SK-N-SH treated with all-trans-retinoic acid at 6 μM for 48 hours (cell line): ENCODE measurements around the gene DHTKD1.
"Not testable (repeated sequence)": the region's sequence is repeated elsewhere in the genome, so short reads cannot be mapped to it uniquely, and the experiment has no call there.

Experiments used
- ATAC-seq: fragments of 200-7000 bp; cut with Tn5 transposase; 3 replicates; pipeline ENCODE4 v1.9.1; 2020; ENCODE audit warnings: mild to moderate bottlenecking, moderate library complexity
- BACH2 ChIP-seq: fragments of 250-450 bp; sonication (Bioruptor Pico); IDR thresholded peaks from 2 replicates; pipeline ENCODE4 v1.9.0; 2021; ENCODE audit warnings: mild to moderate bottlenecking, borderline replicate concordance
- CSDC2 ChIP-seq: fragments of 250-450 bp; sonication (Bioruptor Pico); IDR thresholded peaks from 2 replicates; pipeline ENCODE4 v1.5.0; 2020; ENCODE audit warnings: mild to moderate bottlenecking, moderate library complexity
- CSRNP3 ChIP-seq: fragments of 250-450 bp; sonication (Bioruptor Pico); IDR thresholded peaks from 2 replicates; pipeline ENCODE4 v1.5.1; 2021; ENCODE audit warnings: mild to moderate bottlenecking, moderate library complexity
- ESRRG ChIP-seq: fragments of 250-450 bp; sonication (Bioruptor Pico); IDR thresholded peaks from 2 replicates; pipeline ENCODE4 v1.6.1; 2021; ENCODE audit warnings: mild to moderate bottlenecking
- GLIS3 ChIP-seq: fragments of 250-450 bp; sonication (Bioruptor Pico); IDR thresholded peaks from 2 replicates; pipeline ENCODE4 v1.5.0; 2020; ENCODE audit warnings: mild to moderate bottlenecking, moderate library complexity
- ISL1 ChIP-seq: fragments of 250-450 bp; sonication (Bioruptor Pico); IDR thresholded peaks from 2 replicates; pipeline ENCODE4 v2.1.2; 2022; ENCODE audit warnings: mild to moderate bottlenecking, moderate library complexity
- OSR1 ChIP-seq: fragments of 250-450 bp; sonication (Bioruptor Pico); IDR thresholded peaks from 2 replicates; pipeline ENCODE4 v1.8.0; 2022; ENCODE audit warnings: moderate library complexity, mild to moderate bottlenecking, inconsistent platforms
- PPARA ChIP-seq: fragments of 250-450 bp; sonication (Bioruptor Pico); IDR thresholded peaks from 2 replicates; pipeline ENCODE4 v1.5.0; 2020; ENCODE audit warnings: mild to moderate bottlenecking, borderline replicate concordance
- RARB ChIP-seq: fragments of 250-450 bp; sonication (Bioruptor Pico); IDR thresholded peaks from 2 replicates; pipeline ENCODE4 v1.8.0; 2021; ENCODE audit warnings: mild to moderate bottlenecking, moderate library complexity
- SNAI2 ChIP-seq: fragments of 250-450 bp; sonication (Bioruptor Pico); IDR thresholded peaks from 2 replicates; pipeline ENCODE4 v1.5.0; 2020; ENCODE audit warnings: mild to moderate bottlenecking, moderate library complexity
- TCF4 ChIP-seq: fragments of 250-450 bp; sonication (Bioruptor Pico); IDR thresholded peaks from 2 replicates; pipeline ENCODE4 v1.8.0; 2021; ENCODE audit warnings: mild to moderate bottlenecking, moderate library complexity, borderline replicate concordance
- TOX ChIP-seq: fragments of 250-450 bp; sonication (Bioruptor Pico); IDR thresholded peaks from 2 replicates; pipeline ENCODE4 v1.8.0; 2021; ENCODE audit warnings: mild to moderate bottlenecking, moderate library complexity, borderline replicate concordance
- ZC3H10 ChIP-seq: fragments of 250-450 bp; sonication (Bioruptor Pico); IDR thresholded peaks from 2 replicates; pipeline ENCODE4 v1.5.1; 2021; ENCODE audit warnings: mild to moderate bottlenecking, moderate library complexity
- ZFP3 ChIP-seq: fragments of 250-450 bp; sonication (Bioruptor Pico); IDR thresholded peaks from 2 replicates; pipeline ENCODE4 v1.5.0; 2020; ENCODE audit warnings: mild to moderate bottlenecking, moderate library complexity
- ZFP30 ChIP-seq: fragments of 450-650 bp; formaldehyde crosslinking; IDR thresholded peaks from 2 replicates; pipeline ENCODE4 v1.5.0; 2022; ENCODE audit warnings: mild to moderate bottlenecking, moderate library complexity
- ZNF565 ChIP-seq: fragments of 450-650 bp; formaldehyde crosslinking; conservative IDR thresholded peaks from 2 replicates; pipeline ENCODE4 v1.5.0; 2020; ENCODE audit warnings: low read depth, mild to moderate bottlenecking, moderate library complexity
- ZNF70 ChIP-seq: fragments of 450-650 bp; formaldehyde crosslinking; IDR thresholded peaks from 2 replicates; pipeline ENCODE4 v1.5.0; 2020; ENCODE audit warnings: mild to moderate bottlenecking, moderate library complexity
- TF ChIP-seq, protein P1 (sequence below): fragments of 250-450 bp; sonication (Bioruptor Pico); IDR thresholded peaks from 2 replicates; pipeline ENCODE4 v1.8.0; 2021; ENCODE audit warnings: low read depth, mild to moderate bottlenecking, moderate library complexity, borderline replicate concordance
- TF ChIP-seq, protein P2 (sequence below): fragments of 250-450 bp; sonication (Bioruptor Pico); IDR thresholded peaks from 2 replicates; pipeline ENCODE4 v1.5.0; 2020; ENCODE audit warnings: mild to moderate bottlenecking, moderate library complexity
- TF ChIP-seq, protein P3 (sequence below): fragments of 250-450 bp; sonication (Bioruptor Pico); IDR thresholded peaks from 2 replicates; pipeline ENCODE4 v1.8.0; 2020; ENCODE audit warnings: mild to moderate bottlenecking, moderate library complexity, borderline replicate concordance
- TF ChIP-seq, protein P4 (sequence below): fragments of 250-450 bp; sonication (Bioruptor Pico); IDR thresholded peaks from 2 replicates; pipeline ENCODE4 v1.5.1; 2020; ENCODE audit warnings: low read depth, mild to moderate bottlenecking, moderate library complexity

Gene DHTKD1

GRCh38 chr10:12088919-12089318, 20.2 kb downstream of the DHTKD1 start:
- no peak for TF ChIP-seq RARB (CRISPR knock-in tag)
- TF ChIP-seq, all 23 proteins: peak for 0
- no peak for ATAC-seq

DNA sequence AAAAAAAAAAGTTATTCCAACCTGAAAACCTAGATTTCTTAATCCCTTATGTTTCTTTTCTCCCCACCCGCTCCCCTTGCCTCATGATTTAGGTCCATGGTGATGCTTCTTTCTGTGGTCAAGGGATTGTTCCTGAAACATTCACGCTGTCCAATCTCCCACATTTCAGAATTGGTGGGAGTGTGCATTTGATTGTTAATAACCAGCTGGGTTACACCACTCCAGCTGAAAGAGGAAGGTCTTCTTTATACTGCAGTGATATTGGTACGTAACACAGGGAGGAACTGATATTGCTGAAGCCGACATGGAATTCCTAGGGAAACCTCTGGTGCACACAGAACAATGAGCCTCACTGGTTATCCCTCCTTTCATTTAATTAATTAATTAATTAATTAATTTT, 22.7 kb downstream of the DHTKD1 start:
- no peak for ATAC-seq
- TF ChIP-seq TOX (CRISPR knock-in tag): no peak
- TF ChIP-seq ZNF565 (CRISPR knock-in tag): no peak
- TF ChIP-seq BACH2 (CRISPR knock-in tag): no peak
- no peak for TF ChIP-seq ISL1
- TF ChIP-seq CSDC2 (CRISPR knock-in tag): no peak
- TF ChIP-seq ZFP30 (CRISPR knock-in tag): no peak
- no peak for TF ChIP-seq OSR1 (CRISPR knock-in tag)
- TF ChIP-seq PPARA (CRISPR knock-in tag): no peak

DNA sequence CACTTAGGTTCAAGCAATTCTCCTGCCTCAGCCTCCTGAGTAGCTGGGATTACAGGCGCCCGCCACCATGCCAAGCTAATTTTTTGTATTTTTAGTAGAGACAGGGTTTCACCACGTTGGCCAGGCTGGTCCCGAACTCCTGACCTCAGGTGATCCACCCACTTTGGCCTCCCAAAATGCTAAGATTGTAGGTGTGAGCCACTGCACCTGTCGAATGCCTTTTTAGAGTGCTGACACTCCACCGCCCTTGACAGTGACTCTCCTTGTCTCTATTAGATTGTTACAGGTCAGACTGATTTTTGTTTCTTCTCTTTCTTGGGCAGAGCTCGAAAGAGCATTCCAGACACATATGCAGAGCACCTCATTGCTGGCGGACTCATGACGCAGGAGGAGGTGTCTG, 28.6 kb downstream of the DHTKD1 start:
- ATAC-seq: not testable (repeated sequence)

GRCh38 chr10:12097791-12098190, 29.0 kb downstream of the DHTKD1 start:
- ATAC-seq: no peak
- TF ChIP-seq CSRNP3 (no peak), RARB (CRISPR knock-in tag) (no peak), ZFP30 (CRISPR knock-in tag) (no peak), TCF4 (CRISPR knock-in tag) (no peak), CSDC2 (CRISPR knock-in tag) (no peak), ZFP3 (CRISPR knock-in tag) (no peak), ZNF70 (no peak), TOX (CRISPR knock-in tag) (no peak), ZC3H10 (CRISPR knock-in tag) (no peak), ISL1 (no peak), GLIS3 (CRISPR knock-in tag) (no peak), BACH2 (CRISPR knock-in tag) (no peak), ESRRG (CRISPR knock-in tag) (no peak), SNAI2 (CRISPR knock-in tag) (no peak)
- TF ChIP-seq, protein P1, sequence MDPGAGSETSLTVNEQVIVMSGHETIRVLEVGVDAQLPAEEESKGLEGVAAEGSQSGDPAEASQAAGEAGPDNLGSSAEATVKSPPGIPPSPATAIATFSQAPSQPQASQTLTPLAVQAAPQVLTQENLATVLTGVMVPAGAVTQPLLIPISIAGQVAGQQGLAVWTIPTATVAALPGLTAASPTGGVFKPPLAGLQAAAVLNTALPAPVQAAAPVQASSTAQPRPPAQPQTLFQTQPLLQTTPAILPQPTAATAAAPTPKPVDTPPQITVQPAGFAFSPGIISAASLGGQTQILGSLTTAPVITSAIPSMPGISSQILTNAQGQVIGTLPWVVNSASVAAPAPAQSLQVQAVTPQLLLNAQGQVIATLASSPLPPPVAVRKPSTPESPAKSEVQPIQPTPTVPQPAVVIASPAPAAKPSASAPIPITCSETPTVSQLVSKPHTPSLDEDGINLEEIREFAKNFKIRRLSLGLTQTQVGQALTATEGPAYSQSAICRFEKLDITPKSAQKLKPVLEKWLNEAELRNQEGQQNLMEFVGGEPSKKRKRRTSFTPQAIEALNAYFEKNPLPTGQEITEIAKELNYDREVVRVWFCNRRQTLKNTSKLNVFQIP (CRISPR knock-in tag): no peak
- TF ChIP-seq, protein P2, sequence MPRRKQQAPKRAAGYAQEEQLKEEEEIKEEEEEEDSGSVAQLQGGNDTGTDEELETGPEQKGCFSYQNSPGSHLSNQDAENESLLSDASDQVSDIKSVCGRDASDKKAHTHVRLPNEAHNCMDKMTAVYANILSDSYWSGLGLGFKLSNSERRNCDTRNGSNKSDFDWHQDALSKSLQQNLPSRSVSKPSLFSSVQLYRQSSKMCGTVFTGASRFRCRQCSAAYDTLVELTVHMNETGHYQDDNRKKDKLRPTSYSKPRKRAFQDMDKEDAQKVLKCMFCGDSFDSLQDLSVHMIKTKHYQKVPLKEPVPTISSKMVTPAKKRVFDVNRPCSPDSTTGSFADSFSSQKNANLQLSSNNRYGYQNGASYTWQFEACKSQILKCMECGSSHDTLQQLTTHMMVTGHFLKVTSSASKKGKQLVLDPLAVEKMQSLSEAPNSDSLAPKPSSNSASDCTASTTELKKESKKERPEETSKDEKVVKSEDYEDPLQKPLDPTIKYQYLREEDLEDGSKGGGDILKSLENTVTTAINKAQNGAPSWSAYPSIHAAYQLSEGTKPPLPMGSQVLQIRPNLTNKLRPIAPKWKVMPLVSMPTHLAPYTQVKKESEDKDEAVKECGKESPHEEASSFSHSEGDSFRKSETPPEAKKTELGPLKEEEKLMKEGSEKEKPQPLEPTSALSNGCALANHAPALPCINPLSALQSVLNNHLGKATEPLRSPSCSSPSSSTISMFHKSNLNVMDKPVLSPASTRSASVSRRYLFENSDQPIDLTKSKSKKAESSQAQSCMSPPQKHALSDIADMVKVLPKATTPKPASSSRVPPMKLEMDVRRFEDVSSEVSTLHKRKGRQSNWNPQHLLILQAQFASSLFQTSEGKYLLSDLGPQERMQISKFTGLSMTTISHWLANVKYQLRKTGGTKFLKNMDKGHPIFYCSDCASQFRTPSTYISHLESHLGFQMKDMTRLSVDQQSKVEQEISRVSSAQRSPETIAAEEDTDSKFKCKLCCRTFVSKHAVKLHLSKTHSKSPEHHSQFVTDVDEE (CRISPR knock-in tag): no peak
- TF ChIP-seq, protein P3, sequence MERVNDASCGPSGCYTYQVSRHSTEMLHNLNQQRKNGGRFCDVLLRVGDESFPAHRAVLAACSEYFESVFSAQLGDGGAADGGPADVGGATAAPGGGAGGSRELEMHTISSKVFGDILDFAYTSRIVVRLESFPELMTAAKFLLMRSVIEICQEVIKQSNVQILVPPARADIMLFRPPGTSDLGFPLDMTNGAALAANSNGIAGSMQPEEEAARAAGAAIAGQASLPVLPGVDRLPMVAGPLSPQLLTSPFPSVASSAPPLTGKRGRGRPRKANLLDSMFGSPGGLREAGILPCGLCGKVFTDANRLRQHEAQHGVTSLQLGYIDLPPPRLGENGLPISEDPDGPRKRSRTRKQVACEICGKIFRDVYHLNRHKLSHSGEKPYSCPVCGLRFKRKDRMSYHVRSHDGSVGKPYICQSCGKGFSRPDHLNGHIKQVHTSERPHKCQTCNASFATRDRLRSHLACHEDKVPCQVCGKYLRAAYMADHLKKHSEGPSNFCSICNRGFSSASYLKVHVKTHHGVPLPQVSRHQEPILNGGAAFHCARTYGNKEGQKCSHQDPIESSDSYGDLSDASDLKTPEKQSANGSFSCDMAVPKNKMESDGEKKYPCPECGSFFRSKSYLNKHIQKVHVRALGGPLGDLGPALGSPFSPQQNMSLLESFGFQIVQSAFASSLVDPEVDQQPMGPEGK (CRISPR knock-in tag): no peak

DNA sequence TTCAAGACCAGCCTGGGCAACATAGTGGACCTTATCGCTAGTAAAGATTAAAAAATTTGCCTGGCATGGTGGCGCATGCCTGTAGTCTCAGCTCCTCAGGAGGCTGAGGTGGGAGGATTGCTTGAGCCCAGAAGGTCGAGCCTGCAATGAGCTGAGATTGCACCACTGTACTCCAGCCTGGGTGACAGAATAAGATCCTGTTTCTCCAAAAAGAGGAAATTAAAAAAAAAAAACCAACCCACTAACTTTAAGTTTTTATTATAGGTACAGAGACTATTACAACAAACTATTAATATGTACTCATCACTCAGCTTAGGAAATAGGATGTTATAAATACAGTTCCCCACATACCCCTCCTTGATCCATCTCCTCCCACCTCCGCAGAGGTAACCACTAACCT, 30.2 kb downstream of the DHTKD1 start:
- no peak for ATAC-seq
- TF ChIP-seq, protein P4, sequence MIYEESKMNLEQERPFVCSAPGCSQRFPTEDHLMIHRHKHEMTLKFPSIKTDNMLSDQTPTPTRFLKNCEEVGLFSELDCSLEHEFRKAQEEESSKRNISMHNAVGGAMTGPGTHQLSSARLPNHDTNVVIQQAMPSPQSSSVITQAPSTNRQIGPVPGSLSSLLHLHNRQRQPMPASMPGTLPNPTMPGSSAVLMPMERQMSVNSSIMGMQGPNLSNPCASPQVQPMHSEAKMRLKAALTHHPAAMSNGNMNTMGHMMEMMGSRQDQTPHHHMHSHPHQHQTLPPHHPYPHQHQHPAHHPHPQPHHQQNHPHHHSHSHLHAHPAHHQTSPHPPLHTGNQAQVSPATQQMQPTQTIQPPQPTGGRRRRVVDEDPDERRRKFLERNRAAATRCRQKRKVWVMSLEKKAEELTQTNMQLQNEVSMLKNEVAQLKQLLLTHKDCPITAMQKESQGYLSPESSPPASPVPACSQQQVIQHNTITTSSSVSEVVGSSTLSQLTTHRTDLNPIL (CRISPR knock-in tag): no peak
- TF ChIP-seq PPARA (CRISPR knock-in tag) (no peak), CSDC2 (CRISPR knock-in tag) (no peak), ZC3H10 (CRISPR knock-in tag) (no peak), ISL1 (no peak)
- TF ChIP-seq, protein P2 (CRISPR knock-in tag): no peak
- TF ChIP-seq, protein P3 (CRISPR knock-in tag): no peak
